Measurements from ENCODE around the gene ANKS1B. TPM values are rescaled to one million over a fixed set of nuclear protein-coding genes. Genes with fewer than 3 reads are reported as not detected.
A peak's percentile ranks its signal among the peaks of the same experiment; 100 is the strongest.

The ANKS1B gene
- polyA plus RNA-seq, 3 donors: not detected

DNA sequence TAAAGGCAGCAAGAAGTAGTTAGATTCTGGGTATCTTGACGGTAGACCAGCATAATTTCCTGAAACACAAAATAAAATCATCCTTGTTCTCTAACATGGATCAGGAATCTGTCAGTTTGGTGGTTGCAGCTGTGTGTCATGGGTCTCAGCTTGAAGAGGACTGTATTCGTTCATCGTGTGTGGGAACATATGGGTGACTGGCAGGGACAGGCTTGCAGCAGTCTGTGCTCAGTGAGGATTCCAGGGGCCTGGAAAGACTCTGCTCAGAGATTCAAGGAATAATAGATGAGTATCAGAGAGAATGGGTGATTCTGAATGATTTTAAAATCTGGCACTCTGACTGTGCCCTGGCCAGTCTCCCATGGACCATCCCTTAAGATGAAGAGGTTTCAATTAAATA, 918.0 kb downstream of the ANKS1B start:
- peak overlapping the region in 1 of 7 donors; percentile 15 for H3K27ac Mint-ChIP-seq
- H3K9ac ChIP-seq (ENCODE audit: insufficient read depth, low read length, poor library complexity, severe bottlenecking): no peak overlapping the region
- TF ChIP-seq, protein P1, sequence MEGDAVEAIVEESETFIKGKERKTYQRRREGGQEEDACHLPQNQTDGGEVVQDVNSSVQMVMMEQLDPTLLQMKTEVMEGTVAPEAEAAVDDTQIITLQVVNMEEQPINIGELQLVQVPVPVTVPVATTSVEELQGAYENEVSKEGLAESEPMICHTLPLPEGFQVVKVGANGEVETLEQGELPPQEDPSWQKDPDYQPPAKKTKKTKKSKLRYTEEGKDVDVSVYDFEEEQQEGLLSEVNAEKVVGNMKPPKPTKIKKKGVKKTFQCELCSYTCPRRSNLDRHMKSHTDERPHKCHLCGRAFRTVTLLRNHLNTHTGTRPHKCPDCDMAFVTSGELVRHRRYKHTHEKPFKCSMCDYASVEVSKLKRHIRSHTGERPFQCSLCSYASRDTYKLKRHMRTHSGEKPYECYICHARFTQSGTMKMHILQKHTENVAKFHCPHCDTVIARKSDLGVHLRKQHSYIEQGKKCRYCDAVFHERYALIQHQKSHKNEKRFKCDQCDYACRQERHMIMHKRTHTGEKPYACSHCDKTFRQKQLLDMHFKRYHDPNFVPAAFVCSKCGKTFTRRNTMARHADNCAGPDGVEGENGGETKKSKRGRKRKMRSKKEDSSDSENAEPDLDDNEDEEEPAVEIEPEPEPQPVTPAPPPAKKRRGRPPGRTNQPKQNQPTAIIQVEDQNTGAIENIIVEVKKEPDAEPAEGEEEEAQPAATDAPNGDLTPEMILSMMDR (IDR thresholded peaks at IDR 0.05): no peak
- intact Hi-C loops (cut with micrococcal nuclease): no loop called here
- H3K4me2 ChIP-seq (replicated peaks; ENCODE audit: extremely low read depth, low read length, poor library complexity, severe bottlenecking): no peak overlapping the region
- H3K36me3 ChIP-seq (replicated peaks in 1 of 2; ENCODE audit: control insufficient read depth in 1 of 2, insufficient read depth in 2 of 2, low read length in 2 of 2): no peaks in the 10 kb centered on the region
- H3K27ac ChIP-seq (ENCODE audit: low read depth in 1 of 2, low read length in 2 of 2): no peak overlapping the region
- H3K27me3 Mint-ChIP-seq (ENCODE audit: low read depth in 3 of 3): peaks cover 3 to 8% (median 5%) of the 10 kb centered on the region in 3 donors
- no peaks in the 10 kb centered on the region for H3K4me1 Mint-ChIP-seq
- H4K20me1 ChIP-seq (ENCODE audit: insufficient read depth, low read length): no peaks in the 10 kb centered on the region
- H2AFZ ChIP-seq (ENCODE audit: insufficient read depth, low read depth, low read length, poor library complexity, severe bottlenecking): no peak overlapping the region
- no peaks in the 10 kb centered on the region for H3K9me3 ChIP-seq (replicated peaks in 1 of 2; ENCODE audit: control insufficient read depth in 1 of 2, insufficient read depth in 1 of 2, low read length in 2 of 2)
- H3K36me3 Mint-ChIP-seq: no peaks in the 10 kb centered on the region
- no peaks in the 10 kb centered on the region for H3K4me1 ChIP-seq (ENCODE audit: control insufficient read depth in 1 of 2, insufficient read depth in 2 of 2, low read length in 2 of 2)
- WGBS (ENCODE audit: insufficient coverage): 100% methylated on average over 2 of the region's 3 CpGs
- no peak overlapping the region for H3K4me3 Mint-ChIP-seq
- H3K27me3 ChIP-seq (ENCODE audit: control insufficient read depth in 2 of 2, insufficient read depth in 2 of 2, low read length in 2 of 2): no peaks in the 10 kb centered on the region
- DNase-seq: no peak
- no peak overlapping the region for H3K4me3 ChIP-seq (replicated peaks in 1 of 3; ENCODE audit: low read depth in 2 of 3, low read length in 3 of 3)
- H3K9me3 Mint-ChIP-seq: peaks cover 0 to 4% (median 0%) of the 10 kb centered on the region in 7 donors
- H3K79me2 ChIP-seq (ENCODE audit: insufficient read depth, low read length): no peaks in the 10 kb centered on the region

DNA sequence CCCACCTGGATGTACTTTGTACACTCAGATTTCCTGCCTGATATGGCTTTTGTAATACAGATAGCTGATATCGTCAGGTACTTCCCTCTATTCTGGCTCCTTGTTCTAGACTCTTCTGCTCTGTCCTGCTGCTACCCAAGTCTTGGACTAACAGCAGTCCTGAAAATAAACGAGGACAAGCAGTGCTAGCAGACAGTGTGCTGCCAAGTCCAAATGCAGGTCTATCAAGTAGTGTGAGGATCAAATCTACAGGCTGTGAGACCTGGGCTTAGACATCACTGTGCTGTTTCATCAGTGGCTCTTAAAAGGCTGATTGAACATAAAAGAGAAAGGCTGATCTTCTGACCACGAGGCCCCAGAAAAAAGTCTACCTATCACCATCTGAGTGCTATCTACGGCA, 921.6 kb downstream of the ANKS1B start:
- H4K20me1 ChIP-seq (ENCODE audit: insufficient read depth, low read length): no peaks in the 10 kb centered on the region
- H3K36me3 Mint-ChIP-seq: no peaks in the 10 kb centered on the region
- peaks cover 2 to 8% (median 5%) of the 10 kb centered on the region in 3 donors for H3K27me3 Mint-ChIP-seq (ENCODE audit: low read depth in 3 of 3)
- H3K9ac ChIP-seq (ENCODE audit: insufficient read depth, low read length, poor library complexity, severe bottlenecking): no peak overlapping the region
- no peak overlapping the region for H3K4me3 ChIP-seq (replicated peaks in 1 of 3; ENCODE audit: low read depth in 2 of 3, low read length in 3 of 3)
- no peaks in the 10 kb centered on the region for H3K36me3 ChIP-seq (replicated peaks in 1 of 2; ENCODE audit: control insufficient read depth in 1 of 2, insufficient read depth in 2 of 2, low read length in 2 of 2)
- DNase-seq: no peak
- no peaks in the 10 kb centered on the region for H3K79me2 ChIP-seq (ENCODE audit: insufficient read depth, low read length)
- no peak overlapping the region for H2AFZ ChIP-seq (ENCODE audit: insufficient read depth, low read depth, low read length, poor library complexity, severe bottlenecking)
- no peak overlapping the region for H3K4me3 Mint-ChIP-seq
- H3K4me1 Mint-ChIP-seq: no peaks in the 10 kb centered on the region
- H3K9me3 Mint-ChIP-seq: peaks cover 0 to 4% (median 0%) of the 10 kb centered on the region in 7 donors
- no peaks in the 10 kb centered on the region for H3K27me3 ChIP-seq (ENCODE audit: control insufficient read depth in 2 of 2, insufficient read depth in 2 of 2, low read length in 2 of 2)
- no peak overlapping the region for H3K27ac Mint-ChIP-seq
- TF ChIP-seq, protein P1 (IDR thresholded peaks at IDR 0.05): no peak
- H3K9me3 ChIP-seq (replicated peaks in 1 of 2; ENCODE audit: control insufficient read depth in 1 of 2, insufficient read depth in 1 of 2, low read length in 2 of 2): no peaks in the 10 kb centered on the region
- H3K4me1 ChIP-seq (ENCODE audit: control insufficient read depth in 1 of 2, insufficient read depth in 2 of 2, low read length in 2 of 2): no peaks in the 10 kb centered on the region
- WGBS (ENCODE audit: insufficient coverage): 79% methylated on average over 3 of the region's 4 CpGs
- no peak overlapping the region for H3K4me2 ChIP-seq (replicated peaks; ENCODE audit: extremely low read depth, low read length, poor library complexity, severe bottlenecking)
- intact Hi-C loops (cut with micrococcal nuclease): no loop called here
- H3K27ac ChIP-seq (ENCODE audit: low read depth in 1 of 2, low read length in 2 of 2): no peak overlapping the region

Measured in CD14-positive monocyte (primary cell).